Measurements from ENCODE around the gene CYB561.
"Not testable (repeated sequence)": the region's sequence is repeated elsewhere in the genome, so short reads cannot be mapped to it uniquely, and the experiment has no call there.

The CYB561 gene

GRCh38 chr17:63460018-63460417, 13.9 kb upstream of the CYB561 start:
- Histone ChIP-seq H3K9ac (ENCODE audit: low read depth, low read length) (no peak overlapping the region), H3K4me1 (ENCODE audit: insufficient read depth, low read length) (peaks cover 3% of the 10 kb centered on the region; the same call in 1 of the 2 replicates), H3K9me3 (ENCODE audit: insufficient read depth, low read depth, low read length) (no peaks in the 10 kb centered on the region), H3K36me3 (ENCODE audit: insufficient read depth, low read length) (no peaks in the 10 kb centered on the region), H3K27ac (ENCODE audit: low read depth, low read length) (no peak overlapping the region), H3K27me3 (ENCODE audit: insufficient read depth, low read length) (no peaks in the 10 kb centered on the region), H3K4me3 (ENCODE audit: low read length) (no peak overlapping the region)
- WGBS: 54% methylated on average over 8 of the region's 9 CpGs

- Histone ChIP-seq H3K27ac (ENCODE audit: low read depth, low read length) (no peak overlapping the region), H3K4me3 (ENCODE audit: low read length) (no peak overlapping the region), H3K9me3 (ENCODE audit: insufficient read depth, low read depth, low read length) (no peaks in the 10 kb centered on the region), H3K27me3 (ENCODE audit: insufficient read depth, low read length) (no peaks in the 10 kb centered on the region), H3K36me3 (ENCODE audit: insufficient read depth, low read length) (no peaks in the 10 kb centered on the region), H3K4me1 (ENCODE audit: insufficient read depth, low read length) (no peaks in the 10 kb centered on the region), H3K9ac (ENCODE audit: low read depth, low read length) (no peak overlapping the region)
- 83% methylated on average over 3 of the region's 4 CpGs for WGBS
Measured at GRCh38 chr17:63458478-63458877, 12.4 kb upstream of the CYB561 start.

GRCh38 chr17:63455417-63455816, 9.3 kb upstream of the CYB561 start:
- no peaks in the 10 kb centered on the region for H3K27me3 ChIP-seq (ENCODE audit: insufficient read depth, low read length)
- WGBS: 79% methylated on average over 4 of the region's 4 CpGs
- no peak overlapping the region for H3K9ac ChIP-seq (ENCODE audit: low read depth, low read length)
- H3K4me1 ChIP-seq (ENCODE audit: insufficient read depth, low read length): no peaks in the 10 kb centered on the region; the same call in 1 of the 2 replicates
- H3K27ac ChIP-seq (ENCODE audit: low read depth, low read length): no peak overlapping the region
- no peaks in the 10 kb centered on the region for H3K36me3 ChIP-seq (ENCODE audit: insufficient read depth, low read length)
- H3K4me3 ChIP-seq (ENCODE audit: low read length): no peak overlapping the region
- no peaks in the 10 kb centered on the region for H3K9me3 ChIP-seq (ENCODE audit: insufficient read depth, low read depth, low read length)

- Histone ChIP-seq H3K27ac (ENCODE audit: low read depth, low read length) (no peak overlapping the region), H3K9ac (ENCODE audit: low read depth, low read length) (no peak overlapping the region), H3K27me3 (ENCODE audit: insufficient read depth, low read length) (no peaks in the 10 kb centered on the region), H3K4me1 (ENCODE audit: insufficient read depth, low read length) (no peaks in the 10 kb centered on the region; the same call in 1 of the 2 replicates), H3K9me3 (ENCODE audit: insufficient read depth, low read depth, low read length) (no peaks in the 10 kb centered on the region), H3K4me3 (ENCODE audit: low read length) (no peak overlapping the region), H3K36me3 (ENCODE audit: insufficient read depth, low read length) (no peaks in the 10 kb centered on the region)
- 76% methylated on average over 5 of the region's 5 CpGs for WGBS
Measured at GRCh38 chr17:63454915-63455314, 8.8 kb upstream of the CYB561 start.

GRCh38 chr17:63454357-63454756, 8.3 kb upstream of the CYB561 start:
- H3K4me1 ChIP-seq (ENCODE audit: insufficient read depth, low read length); H3K9me3 ChIP-seq (ENCODE audit: insufficient read depth, low read depth, low read length); H3K36me3 ChIP-seq (ENCODE audit: insufficient read depth, low read length); H3K9ac ChIP-seq (ENCODE audit: low read depth, low read length); H3K4me3 ChIP-seq (ENCODE audit: low read length); H3K27me3 ChIP-seq (ENCODE audit: insufficient read depth, low read length); H3K27ac ChIP-seq (ENCODE audit: low read depth, low read length): not testable (repeated sequence)
- WGBS: 86% methylated on average over 6 of the region's 6 CpGs

- Histone ChIP-seq H3K27me3 (ENCODE audit: insufficient read depth, low read length) (0 out of 2 replicates have a peak, but pooled peaks cover under 1% of the 10 kb centered on the region), H3K27ac (ENCODE audit: low read depth, low read length) (no peak overlapping the region)
- 84% methylated on average over 7 of the region's 7 CpGs for WGBS
Measured at GRCh38 chr17:63452962-63453551, 7.0 kb upstream of the CYB561 start.

GRCh38 chr17:63452046-63452961, 6.2 kb upstream of the CYB561 start:
- Histone ChIP-seq H3K4me3 (ENCODE audit: low read length) (no peak overlapping the region), H3K27me3 (ENCODE audit: insufficient read depth, low read length) (0 out of 2 replicates have a peak, but pooled peaks cover 8% of the 10 kb centered on the region), H3K36me3 (ENCODE audit: insufficient read depth, low read length) (no peaks in the 10 kb centered on the region), H3K27ac (ENCODE audit: low read depth, low read length) (no peak overlapping the region), H3K9ac (ENCODE audit: low read depth, low read length) (no peak overlapping the region), H3K9me3 (ENCODE audit: insufficient read depth, low read depth, low read length) (no peaks in the 10 kb centered on the region), H3K4me1 (ENCODE audit: insufficient read depth, low read length) (peaks cover 8% of the 10 kb centered on the region; the same call in 1 of the 2 replicates)
- 91% methylated on average over 15 of the region's 15 CpGs for WGBS

More at GRCh38 chr17:63452962-63453551, 7.0 kb upstream of the CYB561 start:
- no peaks in the 10 kb centered on the region for H3K36me3 ChIP-seq (ENCODE audit: insufficient read depth, low read length)
- H3K4me1 ChIP-seq (ENCODE audit: insufficient read depth, low read length): peaks cover under 1% of the 10 kb centered on the region; the same call in 1 of the 2 replicates
- no peaks in the 10 kb centered on the region for H3K9me3 ChIP-seq (ENCODE audit: insufficient read depth, low read depth, low read length)
- no peak overlapping the region for H3K9ac ChIP-seq (ENCODE audit: low read depth, low read length)
- H3K4me3 ChIP-seq (ENCODE audit: low read length): no peak overlapping the region

- H3K9ac ChIP-seq (ENCODE audit: low read depth, low read length): no peak overlapping the region
- H3K36me3 ChIP-seq (ENCODE audit: insufficient read depth, low read length): no peaks in the 10 kb centered on the region
- peaks cover 9% of the 10 kb centered on the region; the same call in 1 of the 2 replicates for H3K27me3 ChIP-seq (ENCODE audit: insufficient read depth, low read length)
- H3K27ac ChIP-seq (ENCODE audit: low read depth, low read length): no peak overlapping the region
- no peak overlapping the region for H3K4me3 ChIP-seq (ENCODE audit: low read length)
- H3K9me3 ChIP-seq (ENCODE audit: insufficient read depth, low read depth, low read length): no peaks in the 10 kb centered on the region
- H3K4me1 ChIP-seq (ENCODE audit: insufficient read depth, low read length): peaks cover 9% of the 10 kb centered on the region; the same call in 1 of the 2 replicates
- 93% methylated on average over 11 of the region's 11 CpGs for WGBS
Measured at GRCh38 chr17:63451150-63451549, 5.0 kb upstream of the CYB561 start.

- Histone ChIP-seq H3K27ac (ENCODE audit: low read depth, low read length) (no peak overlapping the region), H3K9ac (ENCODE audit: low read depth, low read length) (no peak overlapping the region), H3K9me3 (ENCODE audit: insufficient read depth, low read depth, low read length) (no peaks in the 10 kb centered on the region), H3K4me1 (ENCODE audit: insufficient read depth, low read length) (peaks cover 9% of the 10 kb centered on the region; the same call in 1 of the 2 replicates), H3K36me3 (ENCODE audit: insufficient read depth, low read length) (no peaks in the 10 kb centered on the region), H3K27me3 (ENCODE audit: insufficient read depth, low read length) (peaks cover 12% of the 10 kb centered on the region), H3K4me3 (ENCODE audit: low read length) (no peak overlapping the region)
- 63% methylated on average over 11 of the region's 11 CpGs for WGBS
Measured at GRCh38 chr17:63450551-63450950, 4.4 kb upstream of the CYB561 start.

GRCh38 chr17:63448655-63449054, 2.5 kb upstream of the CYB561 start:
- H3K27ac ChIP-seq (ENCODE audit: low read depth, low read length): no peak overlapping the region
- 75% methylated on average over 3 of the region's 3 CpGs for WGBS
- no peak overlapping the region for H3K4me3 ChIP-seq (ENCODE audit: low read length)
- H3K9me3 ChIP-seq (ENCODE audit: insufficient read depth, low read depth, low read length): no peaks in the 10 kb centered on the region
- H3K9ac ChIP-seq (ENCODE audit: low read depth, low read length): no peak overlapping the region
- no peaks in the 10 kb centered on the region for H3K36me3 ChIP-seq (ENCODE audit: insufficient read depth, low read length)
- peaks cover 17% of the 10 kb centered on the region for H3K27me3 ChIP-seq (ENCODE audit: insufficient read depth, low read length)
- H3K4me1 ChIP-seq (ENCODE audit: insufficient read depth, low read length): peaks cover 9% of the 10 kb centered on the region; the same call in 1 of the 2 replicates

- no peaks in the 10 kb centered on the region for H3K36me3 ChIP-seq (ENCODE audit: insufficient read depth, low read length)
- H3K4me1 ChIP-seq (ENCODE audit: insufficient read depth, low read length): peaks cover 9% of the 10 kb centered on the region; the same call in 1 of the 2 replicates
- peak overlapping the region; percentile 77; the same call in 1 of the 2 replicates for H3K9ac ChIP-seq (ENCODE audit: low read depth, low read length)
- H3K27me3 ChIP-seq (ENCODE audit: insufficient read depth, low read length): peaks cover 17% of the 10 kb centered on the region
- no peaks in the 10 kb centered on the region for H3K9me3 ChIP-seq (ENCODE audit: insufficient read depth, low read depth, low read length)
- H3K27ac ChIP-seq (ENCODE audit: low read depth, low read length): peak overlapping the region; percentile 75; the same call in 1 of the 2 replicates
- H3K4me3 ChIP-seq (ENCODE audit: low read length): no peak overlapping the region
- WGBS: 46% methylated on average over 12 of the region's 12 CpGs
Measured at GRCh38 chr17:63447471-63448009, 1.4 kb upstream of the CYB561 start.
